ENCODE results near the gene MTCL3.

The MTCL3 gene

GRCh38 chr6:127494240-127494767 lies 24.8 kb downstream of the MTCL3 start:
- TF ChIP-seq CTCF (IDR thresholded peaks at IDR 0.05): no peak
- ATAC-seq (ENCODE audit: insufficient number of reproducible peaks, low FRiP score, low read depth) (no peak), DNase-seq (ENCODE audit: low spot score) (no peak)
- Histone ChIP-seq H3K27me3 (replicated peaks; ENCODE audit: insufficient read depth) (no peaks in the 10 kb centered on the region), H3K36me3 (no peaks in the 10 kb centered on the region), H3K27ac (no peak overlapping the region), H3K4me3 (no peak overlapping the region), H3K9me3 (no peaks in the 10 kb centered on the region), H3K4me1 (ENCODE audit: control insufficient read depth in 1 of 2, low read depth in 2 of 2) (no peaks in the 10 kb centered on the region)

- Histone ChIP-seq H3K36me3 (no peaks in the 10 kb centered on the region), H3K27ac (no peak overlapping the region), H3K9me3 (no peaks in the 10 kb centered on the region), H3K4me3 (no peak overlapping the region), H3K27me3 (replicated peaks; ENCODE audit: insufficient read depth) (no peaks in the 10 kb centered on the region), H3K4me1 (ENCODE audit: control insufficient read depth in 1 of 2, low read depth in 2 of 2) (no peaks in the 10 kb centered on the region)
- ATAC-seq (ENCODE audit: insufficient number of reproducible peaks, low FRiP score, low read depth) (no peak), DNase-seq (ENCODE audit: low spot score) (no peak)
- TF ChIP-seq CTCF (IDR thresholded peaks at IDR 0.05): no peak
Measured at GRCh38 chr6:127489248-127489647, 29.9 kb downstream of the MTCL3 start.

GRCh38 chr6:127486934-127487333 lies 32.2 kb downstream of the MTCL3 start:
- Histone ChIP-seq H3K4me3 (no peak overlapping the region), H3K4me1 (ENCODE audit: control insufficient read depth in 1 of 2, low read depth in 2 of 2) (peaks cover 0 to 5% of the 10 kb centered on the region in 2 donors), H3K36me3 (no peaks in the 10 kb centered on the region), H3K9me3 (no peaks in the 10 kb centered on the region), H3K27me3 (replicated peaks; ENCODE audit: insufficient read depth) (no peaks in the 10 kb centered on the region), H3K27ac (no peak overlapping the region)
- no peak for DNase-seq (ENCODE audit: low spot score)
- TF ChIP-seq CTCF (IDR thresholded peaks at IDR 0.05): no peak
- no peak for ATAC-seq (ENCODE audit: insufficient number of reproducible peaks, low FRiP score, low read depth)

GRCh38 chr6:127484212-127484863 lies 34.8 kb downstream of the MTCL3 start:
- H3K9me3 ChIP-seq: no peaks in the 10 kb centered on the region
- DNase-seq (ENCODE audit: low spot score) (no peak), ATAC-seq (ENCODE audit: insufficient number of reproducible peaks, low FRiP score, low read depth) (no peak)
- no peaks in the 10 kb centered on the region for H3K27me3 ChIP-seq (replicated peaks; ENCODE audit: insufficient read depth)
- peaks cover 0 to 14% of the 10 kb centered on the region in 2 donors for H3K4me1 ChIP-seq (ENCODE audit: control insufficient read depth in 1 of 2, low read depth in 2 of 2)
- no peaks in the 10 kb centered on the region for H3K36me3 ChIP-seq
- peak overlapping the region; percentile 34 for H3K4me3 ChIP-seq
- TF ChIP-seq CTCF (IDR thresholded peaks at IDR 0.05): no peak
- no peak overlapping the region for H3K27ac ChIP-seq

- Histone ChIP-seq H3K27ac (no peak overlapping the region), H3K4me3 (peak overlapping the region; percentile 34), H3K4me1 (ENCODE audit: control insufficient read depth in 1 of 2, low read depth in 2 of 2) (peaks cover 0 to 14% of the 10 kb centered on the region in 2 donors), H3K9me3 (no peaks in the 10 kb centered on the region), H3K36me3 (no peaks in the 10 kb centered on the region), H3K27me3 (replicated peaks; ENCODE audit: insufficient read depth) (no peaks in the 10 kb centered on the region)
- DNase-seq (ENCODE audit: low spot score) (no peak), ATAC-seq (ENCODE audit: insufficient number of reproducible peaks, low FRiP score, low read depth) (no peak)
- no peak for TF ChIP-seq CTCF (IDR thresholded peaks at IDR 0.05)
Measured at GRCh38 chr6:127483399-127484055, 35.6 kb downstream of the MTCL3 start.

Measured in thoracic aorta (tissue), 2 donors.